Breast epithelium (tissue), 4 donors: ENCODE results near the gene ATRX. TPM values are rescaled to one million over a fixed set of nuclear protein-coding genes. Genes with fewer than 3 reads are reported as not detected.

Experiments
- DNase-seq, 2 donors: peaks; one replicate each; pipeline ENCODE4 v3.0.0-alpha.2; 2019; ENCODE audit warnings: low spot score in 2 of 2
- H3K27ac ChIP-seq, 2 donors: fragments of 200-600 bp; sonication (generic) in 1 of 2; one replicate each; pipeline ENCODE4 v1.5.1; 2016 to 2019; ENCODE audit warnings: mild to moderate bottlenecking in 1 of 2
- H3K27me3 ChIP-seq, 2 donors: fragments of 200-600 bp; sonication (generic) in 1 of 2; one replicate each; pipeline versions ENCODE4 v1.5.1 to v1.6.0; 2017 to 2019; ENCODE audit warnings: control low read depth in 1 of 2, mild to moderate bottlenecking in 1 of 2
- H3K36me3 ChIP-seq: fragments of 200-600 bp; one replicate; pipeline ENCODE4 v1.5.1; 2019
- H3K4me1 ChIP-seq, 2 donors: fragments of 200-600 bp; sonication (generic); one replicate each; pipeline ENCODE4 v1.5.1; 2016 to 2019; ENCODE audit warnings: control low read depth in 1 of 2
- H3K4me3 ChIP-seq, 3 donors: fragments of 200-600 bp; sonication (generic); 1 replicate in 2 of 3; 2 replicates in 1 of 3; pipeline ENCODE4 v1.5.1; 2016 to 2019; ENCODE audit warnings: mild to moderate bottlenecking in 3 of 3, moderate library complexity in 2 of 3
- H3K9me3 ChIP-seq, 2 donors: fragments of 200-600 bp; sonication (generic) in 1 of 2; one replicate each; pipeline ENCODE4 v1.5.1; 2016 to 2019; ENCODE audit warnings: control low read depth in 1 of 2
- CTCF ChIP-seq, 3 donors: fragments of 450-650 bp; IDR thresholded peaks; one replicate each; pipeline ENCODE4 v1.5.1; 2016 to 2017; ENCODE audit warnings: antibody characterized with exemption in 3 of 3, mild to moderate bottlenecking in 3 of 3, moderate library complexity in 3 of 3
- POLR2A ChIP-seq: fragments of 450-650 bp; IDR thresholded peaks from one replicate; pipeline ENCODE4 v1.6.1; 2016; ENCODE audit warnings: antibody characterized with exemption, mild to moderate bottlenecking, moderate library complexity
- POLR2AphosphoS5 ChIP-seq, 3 donors: sonication (generic); formaldehyde crosslinking; IDR thresholded peaks; one replicate each; pipeline ENCODE4 v1.6.1; 2017; ENCODE audit warnings: antibody characterized with exemption in 3 of 3
- intact Hi-C: fragments of 100-400 bp; cut with DNase I; formaldehyde crosslinking; loops from one replicate; pipeline ENCODE4 v1.15.1; 2023; ENCODE audit warnings: low total_unique reads
- total RNA-seq, 3 donors: library from RNA; depleted of rRNA; stranded (reverse); fragments of >200 nt; gene quantifications; one replicate each; pipeline ENCODE4 v1.1.0, GENCODE V29; 2016

The ATRX gene
- total RNA-seq, 3 donors from 2014 or later = 87.1 to 137 (median 125) TPM

DNA sequence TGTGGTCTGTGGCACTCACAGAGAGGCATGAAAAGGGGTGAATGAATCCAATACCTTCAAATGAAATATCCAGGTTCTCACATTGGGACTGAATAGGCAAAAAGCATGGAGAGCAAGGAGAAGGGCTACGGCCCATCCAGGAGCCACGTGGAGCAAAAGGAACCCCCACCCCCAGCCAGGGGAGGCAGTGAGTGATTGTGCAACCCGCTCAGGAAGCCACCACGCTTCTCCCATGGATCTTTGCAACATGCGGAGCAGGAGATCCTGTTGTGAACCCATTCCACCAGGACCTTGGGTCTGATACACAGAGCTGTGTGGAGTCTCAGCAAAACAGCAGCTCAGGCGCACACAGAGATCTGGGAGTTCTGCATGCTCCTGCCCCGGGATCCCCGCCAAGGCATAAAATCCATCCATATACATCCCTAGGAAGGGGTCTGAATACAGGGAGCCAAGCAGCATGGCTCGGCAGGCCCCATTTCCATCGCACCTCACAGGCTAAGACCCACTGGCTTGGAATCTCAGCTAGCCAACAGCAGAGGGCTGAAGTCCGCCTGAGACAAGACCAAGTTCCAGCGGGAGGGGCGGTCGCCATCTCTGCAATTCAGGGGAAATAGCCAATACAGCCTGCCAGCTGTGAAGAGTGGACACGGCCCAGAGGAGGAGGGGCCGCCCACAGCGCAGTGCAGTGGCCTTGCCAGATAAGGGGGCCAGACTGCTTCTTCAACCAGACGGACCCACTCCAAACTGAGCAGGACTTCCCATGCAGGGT, 258.6 kb downstream of the ATRX start:
- no peak overlapping the region for H3K27ac ChIP-seq
- H3K36me3 ChIP-seq = no peaks in the 10 kb centered on the region
- DNase-seq = no peak
- no peak overlapping the region for H3K4me3 ChIP-seq
- H3K9me3 ChIP-seq = peaks cover 5 to 17% of the 10 kb centered on the region in 2 donors
- intact Hi-C loops = no loop called here
- H3K27me3 ChIP-seq = no peaks in the 10 kb centered on the region
- TF ChIP-seq POLR2A (no peak), POLR2AphosphoS5 (IDR thresholded peaks at IDR 0.05) (no peak), CTCF (IDR thresholded peaks at IDR 0.05) (no peak)
- H3K4me1 ChIP-seq = no peaks in the 10 kb centered on the region

DNA sequence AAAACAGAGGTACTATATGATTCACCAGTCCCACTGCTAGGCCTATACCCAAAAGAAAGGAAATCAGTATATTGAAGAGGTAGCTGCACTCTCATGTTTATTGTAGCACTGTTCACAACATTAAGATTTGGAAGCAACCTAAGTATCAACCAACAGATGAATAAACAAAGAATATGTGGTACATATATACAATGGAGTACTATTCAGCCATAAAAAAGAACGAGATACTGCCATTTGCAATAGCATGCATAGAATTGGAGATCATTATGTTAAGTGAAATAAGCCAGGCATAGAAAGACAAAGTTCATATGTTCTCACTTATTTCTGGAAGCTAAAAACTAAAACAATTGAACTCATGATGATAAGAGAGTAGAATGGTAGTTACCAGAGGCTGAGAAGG, 266.3 kb downstream of the ATRX start:
- Histone ChIP-seq H3K4me3 (no peak overlapping the region), H3K9me3 (peaks cover 0 to 15% of the 10 kb centered on the region in 2 donors), H3K4me1 (no peaks in the 10 kb centered on the region), H3K36me3 (no peaks in the 10 kb centered on the region), H3K27me3 (peaks cover 0 to 4% of the 10 kb centered on the region in 2 donors), H3K27ac (no peak overlapping the region)
- intact Hi-C loops = no loop called here
- no peak for DNase-seq
- no peak for TF ChIP-seq POLR2A
- TF ChIP-seq CTCF (IDR thresholded peaks at IDR 0.05) = no peak
- no peak for TF ChIP-seq POLR2AphosphoS5 (IDR thresholded peaks at IDR 0.05)

- H3K9me3 ChIP-seq = peaks cover 0 to 27% of the 10 kb centered on the region in 2 donors
- H3K4me3 ChIP-seq = no peak overlapping the region
- no peak overlapping the region for H3K27ac ChIP-seq
- H3K4me1 ChIP-seq = no peaks in the 10 kb centered on the region
- no peaks in the 10 kb centered on the region for H3K36me3 ChIP-seq
- no peak for TF ChIP-seq CTCF (IDR thresholded peaks at IDR 0.05)
- TF ChIP-seq POLR2A = no peak
- no peak for TF ChIP-seq POLR2AphosphoS5 (IDR thresholded peaks at IDR 0.05)
- peaks cover 0 to 11% of the 10 kb centered on the region in 2 donors for H3K27me3 ChIP-seq
- no peak for DNase-seq
- intact Hi-C loops = no loop called here
Observed at GRCh38 chrX:77514177-77514576, 271.8 kb downstream of the ATRX start.

DNA sequence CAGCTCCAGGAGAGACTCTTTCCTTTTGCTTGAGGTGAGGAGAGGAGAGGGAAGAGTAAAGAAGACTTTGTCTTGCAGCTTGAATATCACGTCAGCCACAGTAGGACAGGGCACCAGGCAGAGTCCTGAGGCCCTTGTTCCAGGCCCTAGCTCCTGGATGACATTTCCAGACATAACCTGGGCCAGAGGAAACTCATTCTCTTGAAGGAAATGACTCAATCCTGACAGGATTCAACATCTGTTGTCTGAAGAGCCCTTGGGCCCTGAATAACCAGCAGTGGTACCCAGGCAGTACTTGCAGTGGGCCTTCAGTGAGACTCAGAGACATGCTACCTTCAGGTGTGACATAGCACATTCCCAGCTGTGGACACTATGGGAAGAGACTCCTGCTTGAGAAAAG, 276.0 kb downstream of the ATRX start:
- no peak overlapping the region for H3K4me3 ChIP-seq
- H3K4me1 ChIP-seq = no peaks in the 10 kb centered on the region
- peaks cover 0 to 10% of the 10 kb centered on the region in 2 donors for H3K27me3 ChIP-seq
- TF ChIP-seq POLR2A (no peak), POLR2AphosphoS5 (IDR thresholded peaks at IDR 0.05) (no peak), CTCF (IDR thresholded peaks at IDR 0.05) (no peak)
- intact Hi-C loops = no loop called here
- DNase-seq = no peak
- peaks cover 0 to 14% of the 10 kb centered on the region in 2 donors for H3K9me3 ChIP-seq
- H3K27ac ChIP-seq = no peak overlapping the region
- H3K36me3 ChIP-seq = no peaks in the 10 kb centered on the region

GRCh38 chrX:77505227-77505626, 280.8 kb downstream of the ATRX start:
- no peak overlapping the region for H3K27ac ChIP-seq
- no peaks in the 10 kb centered on the region for H3K36me3 ChIP-seq
- H3K4me3 ChIP-seq = no peak overlapping the region
- no peak for TF ChIP-seq POLR2A
- TF ChIP-seq CTCF (IDR thresholded peaks at IDR 0.05) = no peak
- TF ChIP-seq POLR2AphosphoS5 (IDR thresholded peaks at IDR 0.05) = no peak
- H3K4me1 ChIP-seq = no peaks in the 10 kb centered on the region
- DNase-seq = no peak
- H3K27me3 ChIP-seq = peaks cover 0 to 15% of the 10 kb centered on the region in 2 donors
- intact Hi-C loops = no loop called here
- no peaks in the 10 kb centered on the region for H3K9me3 ChIP-seq
